ENCODE measurements around the gene LPAR4. TPM values are rescaled to one million over a fixed set of nuclear protein-coding genes. Genes with fewer than 3 reads are reported as not detected.

The LPAR4 gene
- total RNA-seq, 1 experiment from 2014 or later: 7.2 TPM

DNA sequence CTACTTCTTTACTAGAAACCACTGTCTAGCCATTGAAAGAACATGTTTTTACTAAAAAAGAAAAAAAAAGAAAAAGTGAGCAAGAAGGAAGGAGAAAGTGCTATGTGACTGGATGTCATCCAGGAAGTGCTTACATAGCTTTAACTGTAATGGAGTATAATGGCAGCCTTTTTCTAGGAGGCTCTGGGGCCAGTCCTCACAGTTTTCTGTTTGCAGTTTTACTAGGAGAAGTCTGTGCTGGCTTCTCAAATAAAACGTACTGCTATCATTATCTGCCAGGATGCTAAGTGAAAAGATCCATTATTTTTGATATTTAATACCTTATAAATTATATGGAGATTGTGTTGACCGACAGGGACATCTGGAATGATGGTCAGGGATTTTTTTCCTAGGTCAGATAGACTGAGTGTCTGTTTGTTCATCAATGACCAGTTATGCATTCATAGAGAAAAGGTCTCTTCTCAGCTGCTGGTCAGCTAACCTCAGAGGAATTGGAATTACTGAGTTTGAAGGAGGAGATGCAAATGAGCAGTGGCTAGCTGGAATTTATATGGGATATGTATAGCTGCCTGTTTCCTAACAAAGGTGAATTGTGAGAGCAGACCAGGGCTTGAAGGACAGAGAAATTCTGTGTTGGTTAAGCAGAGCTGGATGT is 21.7 kb downstream of the LPAR4 start:
- Histone ChIP-seq H3K4me1 (ENCODE audit: insufficient read depth, low read length, poor library complexity, severe bottlenecking) (no peaks in the 10 kb centered on the region), H3K4me3 (ENCODE audit: low read depth, low read length, poor library complexity, severe bottlenecking) (no peak overlapping the region), H3K36me3 (ENCODE audit: insufficient read depth, low read length, poor library complexity, severe bottlenecking) (no peaks in the 10 kb centered on the region), H3K27me3 (replicated peaks; ENCODE audit: insufficient read depth, low read depth, low read length, poor library complexity) (no peaks in the 10 kb centered on the region), H3K27ac (ENCODE audit: low read depth, low read length, poor library complexity, severe bottlenecking) (no peak overlapping the region), H3K9me3 (ENCODE audit: low read depth, low read length, poor library complexity, severe bottlenecking) (no peaks in the 10 kb centered on the region)
- ChIA-PET POLR2A (ENCODE audit: low non-redundant PET) (no interaction called here), CTCF (no interaction called here)
- BruUV-seq (replicated peaks): no TSS peak
- TF ChIP-seq EZH2 (IDR thresholded peaks at IDR 0.05; ENCODE audit: borderline replicate concordance, low read depth, low read length, poor library complexity, severe bottlenecking) (no peak), CTCF (conservative IDR thresholded peaks at IDR 0.05; ENCODE audit: low read depth, low read length) (no peak)
- intact Hi-C loops (cut with micrococcal nuclease; ENCODE audit: unreplicated experiment): no loop called here
- no peak for DNase-seq (ENCODE audit: low spot score)

DNA sequence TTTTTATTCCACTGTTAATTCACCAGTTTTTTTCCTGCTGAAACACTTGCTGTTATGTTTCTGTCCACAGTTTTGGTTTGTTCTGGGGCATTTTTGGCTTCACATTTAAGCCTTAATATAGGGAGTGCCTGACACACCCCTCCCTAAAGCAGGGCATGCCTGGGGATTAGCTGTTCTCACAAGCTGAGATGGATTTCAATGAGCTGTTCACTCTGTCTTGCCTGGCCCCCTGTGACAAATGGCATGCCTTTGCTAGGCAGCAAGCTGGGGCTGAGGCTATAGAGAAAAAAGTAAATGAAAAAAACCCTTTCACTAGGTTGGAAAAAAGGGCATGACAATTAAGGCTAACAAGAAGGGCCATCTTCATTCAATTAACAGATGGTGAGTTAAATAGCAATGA is 22.4 kb downstream of the LPAR4 start:
- Histone ChIP-seq H3K4me1 (ENCODE audit: insufficient read depth, low read length, poor library complexity, severe bottlenecking) (no peaks in the 10 kb centered on the region), H3K27ac (ENCODE audit: low read depth, low read length, poor library complexity, severe bottlenecking) (no peak overlapping the region), H3K36me3 (ENCODE audit: insufficient read depth, low read length, poor library complexity, severe bottlenecking) (no peaks in the 10 kb centered on the region), H3K9me3 (ENCODE audit: low read depth, low read length, poor library complexity, severe bottlenecking) (no peaks in the 10 kb centered on the region), H3K27me3 (replicated peaks; ENCODE audit: insufficient read depth, low read depth, low read length, poor library complexity) (no peaks in the 10 kb centered on the region), H3K4me3 (ENCODE audit: low read depth, low read length, poor library complexity, severe bottlenecking) (no peak overlapping the region)
- intact Hi-C loops (cut with micrococcal nuclease; ENCODE audit: unreplicated experiment): no loop called here
- CTCF ChIA-PET: no interaction called here
- TF ChIP-seq EZH2 (IDR thresholded peaks at IDR 0.05; ENCODE audit: borderline replicate concordance, low read depth, low read length, poor library complexity, severe bottlenecking) (no peak), CTCF (conservative IDR thresholded peaks at IDR 0.05; ENCODE audit: low read depth, low read length) (no peak)
- BruUV-seq (replicated peaks): no TSS peak
- POLR2A ChIA-PET (ENCODE audit: low non-redundant PET): no interaction called here
- no peak for DNase-seq (ENCODE audit: low spot score)

DNA sequence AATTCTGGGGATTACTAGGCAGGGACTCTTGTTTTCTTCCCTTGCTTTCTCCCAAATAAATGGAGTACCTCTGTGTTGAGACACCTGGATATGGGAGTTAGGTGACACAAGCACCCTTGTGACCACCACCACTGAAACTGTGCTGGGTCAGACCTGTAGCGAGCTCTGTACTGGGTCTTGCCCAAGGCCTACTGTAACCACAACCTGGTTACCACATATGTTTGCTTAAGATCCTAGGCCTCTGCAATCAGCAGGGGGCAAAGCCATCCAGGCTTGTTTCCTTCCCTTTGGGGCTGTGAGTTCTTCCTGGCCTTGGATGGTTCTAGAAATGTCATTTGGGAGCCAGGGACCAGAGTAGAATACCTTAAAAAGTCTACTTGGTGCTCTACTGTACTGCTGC is 49.4 kb downstream of the LPAR4 start:
- no peak for TF ChIP-seq CTCF (conservative IDR thresholded peaks at IDR 0.05; ENCODE audit: low read depth, low read length)
- TF ChIP-seq EZH2 (IDR thresholded peaks at IDR 0.05; ENCODE audit: borderline replicate concordance, low read depth, low read length, poor library complexity, severe bottlenecking): no peak
- no peak overlapping the region for H3K4me3 ChIP-seq (ENCODE audit: low read depth, low read length, poor library complexity, severe bottlenecking)
- POLR2A ChIA-PET (ENCODE audit: low non-redundant PET): no interaction called here
- no peaks in the 10 kb centered on the region for H3K27me3 ChIP-seq (replicated peaks; ENCODE audit: insufficient read depth, low read depth, low read length, poor library complexity)
- CTCF ChIA-PET: no interaction called here
- intact Hi-C loops (cut with micrococcal nuclease; ENCODE audit: unreplicated experiment): no loop called here
- no peaks in the 10 kb centered on the region for H3K4me1 ChIP-seq (ENCODE audit: insufficient read depth, low read length, poor library complexity, severe bottlenecking)
- no peaks in the 10 kb centered on the region for H3K9me3 ChIP-seq (ENCODE audit: low read depth, low read length, poor library complexity, severe bottlenecking)
- no peaks in the 10 kb centered on the region for H3K36me3 ChIP-seq (ENCODE audit: insufficient read depth, low read length, poor library complexity, severe bottlenecking)
- H3K27ac ChIP-seq (ENCODE audit: low read depth, low read length, poor library complexity, severe bottlenecking): no peak overlapping the region
- no peak for DNase-seq (ENCODE audit: low spot score)
- no TSS peak for BruUV-seq (replicated peaks)
